ENCODE measurements around the gene GNA12.

DNA sequence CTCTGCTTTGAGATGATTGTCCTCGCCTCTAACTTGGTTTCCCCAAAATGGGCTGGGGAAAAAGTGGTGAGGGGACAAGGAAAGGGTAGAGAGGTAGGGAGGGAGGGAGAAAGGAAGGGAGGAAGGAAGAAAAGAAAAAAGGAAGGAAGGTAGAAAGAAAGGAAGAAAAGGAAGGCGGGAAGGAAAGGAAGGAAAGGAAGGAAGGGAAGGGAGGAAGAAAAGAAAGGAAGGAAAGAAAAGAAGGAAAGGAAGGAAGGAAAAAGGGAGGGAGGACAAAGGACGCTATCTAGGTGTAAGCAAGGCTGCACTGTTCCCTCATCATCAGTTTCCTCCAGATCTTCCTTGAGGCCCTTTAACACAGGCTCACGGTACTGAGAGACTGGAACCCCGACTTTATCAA is 2.2 kb downstream of the GNA12 start:
- TF ChIP-seq SPI1 (IDR thresholded peaks at IDR 0.05; ENCODE audit: borderline replicate concordance, low read depth, low read length) (no peak), POLR2A (conservative IDR thresholded peaks at IDR 0.05) (no peak)

Data from K562 (cell line).